ENCODE results near the gene CCNY. TPM values are rescaled to one million over a fixed set of nuclear protein-coding genes. Genes with fewer than 3 reads are reported as not detected.

Gene CCNY
- total RNA-seq, 1 experiment from 2014 or later, result 28.4 TPM

DNA sequence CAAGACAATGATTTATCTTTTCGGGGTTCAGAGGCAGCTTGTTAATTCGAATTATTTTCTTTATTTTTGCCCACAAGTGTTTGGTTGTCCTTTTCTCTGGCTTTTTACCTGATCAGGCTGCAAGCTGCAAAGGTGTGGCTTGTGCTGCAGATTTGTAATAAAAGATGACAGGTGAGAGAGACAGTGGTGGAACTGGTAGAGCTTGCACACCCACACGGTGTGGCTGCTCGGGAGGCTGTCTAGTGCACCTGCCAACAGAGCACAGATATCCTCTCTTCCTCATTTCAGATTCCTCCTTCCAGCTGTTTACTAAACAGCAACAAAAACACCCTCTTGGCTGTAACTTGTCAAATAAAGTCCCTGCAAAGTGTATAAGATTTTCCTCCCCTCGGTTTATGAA lies 278.0 kb downstream of the CCNY start:
- DNase-seq (ENCODE audit: low spot score), result no peak

Other genes with a start within 250 kb of the CCNY start
- gene CUL2, start 246.2 kb upstream of the CCNY start, total RNA-seq (2014; rRNA removed; shearing (Covaris generic)), result 7.1 and 10.0 TPM in 2 replicates
- gene CREM, start 209.7 kb upstream of the CCNY start, total RNA-seq (2014; rRNA removed; shearing (Covaris generic)), result 23.1 and 29.7 TPM in 2 replicates